ENCODE results near the gene ETV5. TPM values are rescaled to one million over a fixed set of nuclear protein-coding genes. Genes with fewer than 3 reads are reported as not detected.

Gene ETV5
- total RNA-seq, 2 experiments from 2014 or later = 0.52 to 0.97 TPM

DNA sequence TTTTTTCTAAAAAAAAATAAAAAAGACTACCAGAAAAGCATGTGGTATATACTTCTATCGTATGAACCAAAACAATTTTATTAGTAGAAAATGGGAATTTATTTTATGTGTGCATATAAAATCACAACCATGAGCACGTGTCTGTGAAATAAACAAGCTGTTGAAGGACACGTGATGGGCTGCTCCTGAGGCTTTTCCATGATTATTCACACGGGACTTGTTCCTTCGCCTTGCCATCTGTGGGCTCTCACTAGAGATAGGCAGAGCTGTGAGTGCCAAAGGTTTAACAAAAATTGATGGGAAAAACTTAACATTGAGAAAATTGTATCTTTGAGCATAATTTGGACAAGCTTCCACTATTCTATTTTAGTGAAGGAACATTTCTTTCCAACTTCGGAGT, 12.4 kb upstream of the ETV5 start:
- ChIA-PET CTCF (no interaction called here), POLR2A (no interaction called here)
- Mint-ChIP-seq H3K36me3 (ENCODE audit: low read depth) (no peaks in the 10 kb centered on the region), H3K4me1 (ENCODE audit: low read depth) (no peaks in the 10 kb centered on the region), H3K9me3 (ENCODE audit: insufficient read depth) (no peaks in the 10 kb centered on the region), H3K27ac (no peak overlapping the region), H3K4me3 (no peak overlapping the region), H3K27me3 (ENCODE audit: low read depth) (peaks cover 45% of the 10 kb centered on the region)
- DNase-seq (no peak), ATAC-seq (no peak)

DNA sequence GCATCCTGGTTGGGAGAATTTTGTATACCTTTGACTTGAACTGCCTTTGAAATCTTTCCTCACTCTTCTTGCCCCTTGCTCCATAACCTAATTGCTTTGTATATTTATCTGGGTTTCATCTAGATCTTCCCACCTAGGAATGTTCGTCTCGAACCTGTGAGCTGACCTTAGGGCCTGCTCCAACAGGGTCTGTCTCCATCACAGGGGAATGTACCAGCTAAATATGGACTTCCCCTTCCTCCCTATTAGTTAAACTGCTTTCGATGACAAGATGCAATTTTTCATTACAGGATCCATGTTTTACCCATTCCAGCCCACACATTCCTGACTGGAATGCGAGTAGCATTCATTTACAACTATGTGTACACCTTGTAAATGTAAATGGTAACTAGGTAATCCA, 10.6 kb upstream of the ETV5 start:
- no peak overlapping the region for H3K4me3 Mint-ChIP-seq
- no peak overlapping the region for H3K27ac Mint-ChIP-seq
- POLR2A ChIA-PET = no interaction called here
- no peaks in the 10 kb centered on the region for H3K4me1 Mint-ChIP-seq (ENCODE audit: low read depth)
- H3K27me3 Mint-ChIP-seq (ENCODE audit: low read depth) = peaks cover 52% of the 10 kb centered on the region
- no peaks in the 10 kb centered on the region for H3K36me3 Mint-ChIP-seq (ENCODE audit: low read depth)
- CTCF ChIA-PET = no interaction called here
- H3K9me3 Mint-ChIP-seq (ENCODE audit: insufficient read depth) = no peaks in the 10 kb centered on the region
- ATAC-seq (no peak), DNase-seq (no peak)

DNA sequence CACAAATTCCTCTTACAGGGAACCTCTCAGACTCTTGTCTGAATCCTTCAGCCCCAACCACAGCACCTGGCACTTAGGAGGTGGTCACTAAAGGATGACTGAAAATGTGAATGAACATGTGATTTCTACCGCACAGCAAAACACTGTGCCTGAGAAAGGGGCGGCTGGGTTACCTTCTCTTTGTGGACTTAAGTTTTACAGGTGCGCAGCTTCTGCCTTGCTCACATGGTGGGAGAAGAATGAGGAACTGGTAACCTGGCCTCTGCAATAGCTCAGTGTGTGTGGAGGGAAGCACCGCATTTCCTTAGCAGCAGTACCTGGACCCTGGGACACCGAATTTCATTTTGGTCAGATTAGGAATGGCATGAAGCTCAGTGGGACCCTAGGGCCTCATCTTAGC, 9.8 kb upstream of the ETV5 start:
- CTCF ChIA-PET = no interaction called here
- Mint-ChIP-seq H3K9me3 (ENCODE audit: insufficient read depth) (no peaks in the 10 kb centered on the region), H3K4me1 (ENCODE audit: low read depth) (no peaks in the 10 kb centered on the region), H3K27me3 (ENCODE audit: low read depth) (peaks cover 54% of the 10 kb centered on the region), H3K4me3 (no peak overlapping the region), H3K36me3 (ENCODE audit: low read depth) (no peaks in the 10 kb centered on the region), H3K27ac (no peak overlapping the region)
- POLR2A ChIA-PET = no interaction called here
- DNase-seq (no peak), ATAC-seq (no peak)

DNA sequence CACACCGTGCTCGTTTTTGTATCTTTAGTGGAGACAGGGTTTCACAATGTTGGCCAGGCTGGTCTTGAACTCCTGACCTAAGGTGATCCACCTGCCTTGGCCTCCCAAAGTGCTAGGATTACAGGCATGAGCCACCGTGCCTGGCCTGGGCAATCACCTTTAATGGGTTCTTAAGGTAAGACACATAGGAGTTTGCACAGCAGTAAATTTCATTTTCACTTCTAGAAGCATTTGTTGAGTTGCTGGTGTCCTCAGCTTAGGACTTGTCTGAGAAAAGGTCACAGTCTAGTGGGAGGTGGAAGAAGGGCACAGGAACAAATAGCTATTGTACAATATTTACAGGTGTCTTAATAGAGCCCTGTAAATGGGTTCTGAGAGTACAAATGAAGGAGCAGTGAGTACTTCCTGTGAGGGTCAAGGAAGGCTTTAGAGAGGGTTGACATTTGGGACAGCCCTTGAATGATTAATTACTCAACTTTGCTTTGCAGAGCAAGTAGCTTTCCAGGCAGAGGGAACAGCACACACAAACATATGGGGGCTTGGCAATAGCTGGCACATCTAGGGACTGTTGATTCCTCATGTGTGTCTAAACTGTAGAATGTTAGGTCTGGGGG, 8.7 kb upstream of the ETV5 start:
- Mint-ChIP-seq H3K27me3 (ENCODE audit: low read depth) (peaks cover 54% of the 10 kb centered on the region), H3K4me3 (no peak overlapping the region), H3K27ac (no peak overlapping the region), H3K9me3 (ENCODE audit: insufficient read depth) (no peaks in the 10 kb centered on the region), H3K36me3 (ENCODE audit: low read depth) (no peaks in the 10 kb centered on the region), H3K4me1 (ENCODE audit: low read depth) (no peaks in the 10 kb centered on the region)
- POLR2A ChIA-PET = interaction anchor here (0.7 kb wide), 1 partner anchor 322 kb away, joined by 4 read pairs; no protein-coding TSS in a partner anchor
- CTCF ChIA-PET = no interaction called here
- DNase-seq (no peak), ATAC-seq (no peak)

DNA sequence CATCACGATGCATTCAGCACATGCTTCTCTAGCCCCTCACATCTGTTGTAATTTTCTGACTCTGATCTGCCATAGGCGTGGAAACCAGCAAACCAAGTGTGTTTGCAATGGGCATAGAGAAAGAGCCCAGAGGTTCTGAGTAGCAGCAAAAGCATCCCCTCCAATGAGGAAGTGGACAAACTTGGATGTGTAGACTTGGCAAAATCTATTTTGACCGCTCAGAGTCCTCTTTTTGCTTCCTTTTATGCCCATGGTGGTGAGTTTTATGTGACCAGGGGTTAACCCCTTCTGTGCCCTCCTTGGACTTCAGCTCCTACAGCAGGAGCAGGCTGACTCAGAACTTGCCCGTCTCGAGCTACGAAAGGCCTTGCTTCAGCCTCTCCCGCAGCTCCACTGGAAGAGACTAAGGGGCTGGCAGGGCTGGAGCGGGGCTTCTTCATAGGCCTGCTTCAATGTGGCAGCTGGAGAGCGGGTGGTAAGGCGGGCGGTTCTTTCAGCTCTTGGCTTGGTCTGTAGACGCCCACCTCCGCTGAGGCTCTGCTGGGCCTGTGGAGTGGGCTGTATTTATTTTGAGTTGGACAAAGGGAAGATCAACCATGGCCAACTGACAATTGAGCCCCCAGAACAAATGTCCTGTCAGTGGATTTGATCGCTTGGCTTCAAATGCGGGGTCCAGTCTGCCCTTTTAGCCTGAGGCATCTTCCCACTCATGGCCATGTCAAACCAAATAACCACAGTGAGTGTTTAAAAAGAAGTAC, 6.5 kb upstream of the ETV5 start:
- H3K4me1 Mint-ChIP-seq (ENCODE audit: low read depth) = peaks cover 10% of the 10 kb centered on the region
- DNase-seq = no peak
- H3K9me3 Mint-ChIP-seq (ENCODE audit: insufficient read depth) = no peaks in the 10 kb centered on the region
- no peak overlapping the region for H3K4me3 Mint-ChIP-seq
- ATAC-seq = no peak
- no peak overlapping the region for H3K27ac Mint-ChIP-seq
- peaks cover 67% of the 10 kb centered on the region for H3K27me3 Mint-ChIP-seq (ENCODE audit: low read depth)
- CTCF ChIA-PET = no interaction called here
- POLR2A ChIA-PET = no interaction called here
- no peaks in the 10 kb centered on the region for H3K36me3 Mint-ChIP-seq (ENCODE audit: low read depth)

DNA sequence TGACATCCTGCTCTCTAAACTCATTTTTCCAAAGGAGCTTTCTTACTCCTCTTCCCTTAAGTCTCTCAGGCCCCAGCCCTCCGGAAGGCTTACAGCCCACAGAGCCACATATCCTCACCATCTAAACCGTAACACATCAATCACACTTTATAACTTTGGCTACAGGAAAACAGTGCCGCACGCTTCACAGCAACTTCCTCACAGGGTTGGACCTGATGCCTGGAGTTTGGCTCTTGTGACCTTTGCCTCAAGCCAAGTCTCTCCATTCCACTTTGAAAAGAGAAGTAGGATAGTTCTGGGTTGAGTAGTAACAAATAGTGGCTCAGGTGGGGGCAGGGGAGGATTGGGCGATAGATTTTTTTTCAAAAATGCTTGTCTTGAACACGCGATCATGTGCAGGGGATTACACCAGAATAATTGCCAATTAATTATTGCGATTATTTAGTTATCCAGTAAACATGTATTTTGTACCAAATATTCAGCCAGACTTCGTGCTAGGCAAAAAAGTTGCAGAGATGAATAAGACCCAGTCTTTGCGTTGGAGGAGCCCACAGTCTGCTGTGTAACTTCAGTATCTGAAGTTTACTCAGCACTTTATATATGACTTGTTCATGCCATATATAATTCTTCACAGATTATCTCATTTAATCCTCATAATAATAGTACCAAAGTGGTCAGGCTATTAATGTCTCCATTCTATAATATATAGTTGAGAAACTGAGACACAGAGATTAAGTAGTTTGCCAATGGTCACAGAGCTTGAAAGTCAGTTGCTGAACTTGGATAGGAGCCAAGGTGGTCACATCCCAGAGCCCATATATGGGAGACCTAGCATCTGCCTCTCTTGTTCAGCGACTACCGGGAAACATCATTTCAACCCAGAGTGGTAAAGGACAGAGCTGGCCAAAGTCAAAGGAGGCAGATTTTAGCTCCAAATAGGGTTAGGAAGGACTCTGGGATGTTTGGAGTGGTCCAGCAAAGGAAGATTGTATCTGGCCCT, 2.4 kb upstream of the ETV5 start:
- no peak for DNase-seq
- POLR2A ChIA-PET = interaction anchor here (0.8 kb wide), 1 partner anchor 143 kb away, joined by 3 read pairs; no protein-coding TSS in a partner anchor
- H3K36me3 Mint-ChIP-seq (ENCODE audit: low read depth) = no peaks in the 10 kb centered on the region
- peaks cover 81% of the 10 kb centered on the region for H3K27me3 Mint-ChIP-seq (ENCODE audit: low read depth)
- H3K4me1 Mint-ChIP-seq (ENCODE audit: low read depth) = peaks cover 36% of the 10 kb centered on the region
- H3K9me3 Mint-ChIP-seq (ENCODE audit: insufficient read depth) = no peaks in the 10 kb centered on the region
- ATAC-seq = no peak
- no peak overlapping the region for H3K27ac Mint-ChIP-seq
- H3K4me3 Mint-ChIP-seq = peak overlapping the region; percentile 9
- CTCF ChIA-PET = interaction anchor here (1.3 kb wide), 1 partner anchor 167 kb away, joined by 6 read pairs; no protein-coding TSS in a partner anchor

DNA sequence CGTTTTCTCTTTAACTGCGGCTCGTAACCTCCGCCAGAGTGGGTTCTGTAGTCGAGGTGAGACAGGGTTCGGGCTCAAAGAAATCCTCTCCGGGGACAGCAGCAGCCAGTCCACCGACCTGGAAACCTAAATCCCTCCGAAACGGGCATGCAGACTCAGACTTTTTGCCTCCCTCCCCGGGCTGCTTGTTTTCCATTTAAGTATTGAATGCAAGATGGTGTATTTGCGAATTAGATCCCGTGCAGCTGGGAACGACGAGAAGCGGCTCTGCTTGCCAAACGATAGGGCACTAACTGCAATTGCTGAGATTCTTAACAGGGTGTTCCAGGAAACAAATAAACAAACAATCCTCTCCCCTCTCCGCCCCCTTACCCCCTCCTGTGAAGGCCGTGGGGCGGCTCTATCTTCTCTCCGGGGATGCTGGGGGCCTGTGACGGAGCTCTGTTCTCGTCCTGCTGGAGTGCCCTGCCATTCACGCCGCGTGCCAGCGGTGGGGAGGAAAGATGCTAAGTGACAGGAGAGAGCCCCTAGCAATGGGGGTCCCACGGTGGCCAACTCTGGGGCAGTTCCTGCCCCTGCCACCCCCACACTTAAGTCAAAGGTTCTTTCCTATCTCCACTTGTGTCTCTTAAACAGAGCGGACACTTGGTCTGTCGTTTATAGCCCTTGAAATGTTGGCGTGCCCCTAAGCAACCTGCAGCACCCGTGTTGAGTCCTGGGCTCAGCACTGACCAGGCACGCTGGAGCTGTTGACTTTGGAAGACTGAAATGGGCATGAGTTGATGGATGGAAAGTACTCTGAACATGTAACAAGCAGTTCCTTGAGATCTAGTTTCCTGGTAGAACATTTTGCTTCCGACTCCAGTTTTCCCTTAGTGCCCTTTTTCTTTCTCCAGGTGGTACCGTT, 1.3 kb upstream of the ETV5 start:
- Mint-ChIP-seq H3K36me3 (ENCODE audit: low read depth) (no peaks in the 10 kb centered on the region), H3K27me3 (ENCODE audit: low read depth) (peaks cover 81% of the 10 kb centered on the region), H3K4me3 (peak overlapping the region; percentile 91), H3K9me3 (ENCODE audit: insufficient read depth) (no peaks in the 10 kb centered on the region), H3K27ac (no peak overlapping the region), H3K4me1 (ENCODE audit: low read depth) (peaks cover 36% of the 10 kb centered on the region)
- peak; percentile 24 for DNase-seq
- ATAC-seq = no peak
- ChIA-PET POLR2A (interaction anchor here (0.8 kb wide), 1 partner anchor 144 kb away, joined by 3 read pairs; no protein-coding TSS in a partner anchor), CTCF (interaction anchor here (1.3 kb wide), 1 partner anchor 166 kb away, joined by 6 read pairs; no protein-coding TSS in a partner anchor)

DNA sequence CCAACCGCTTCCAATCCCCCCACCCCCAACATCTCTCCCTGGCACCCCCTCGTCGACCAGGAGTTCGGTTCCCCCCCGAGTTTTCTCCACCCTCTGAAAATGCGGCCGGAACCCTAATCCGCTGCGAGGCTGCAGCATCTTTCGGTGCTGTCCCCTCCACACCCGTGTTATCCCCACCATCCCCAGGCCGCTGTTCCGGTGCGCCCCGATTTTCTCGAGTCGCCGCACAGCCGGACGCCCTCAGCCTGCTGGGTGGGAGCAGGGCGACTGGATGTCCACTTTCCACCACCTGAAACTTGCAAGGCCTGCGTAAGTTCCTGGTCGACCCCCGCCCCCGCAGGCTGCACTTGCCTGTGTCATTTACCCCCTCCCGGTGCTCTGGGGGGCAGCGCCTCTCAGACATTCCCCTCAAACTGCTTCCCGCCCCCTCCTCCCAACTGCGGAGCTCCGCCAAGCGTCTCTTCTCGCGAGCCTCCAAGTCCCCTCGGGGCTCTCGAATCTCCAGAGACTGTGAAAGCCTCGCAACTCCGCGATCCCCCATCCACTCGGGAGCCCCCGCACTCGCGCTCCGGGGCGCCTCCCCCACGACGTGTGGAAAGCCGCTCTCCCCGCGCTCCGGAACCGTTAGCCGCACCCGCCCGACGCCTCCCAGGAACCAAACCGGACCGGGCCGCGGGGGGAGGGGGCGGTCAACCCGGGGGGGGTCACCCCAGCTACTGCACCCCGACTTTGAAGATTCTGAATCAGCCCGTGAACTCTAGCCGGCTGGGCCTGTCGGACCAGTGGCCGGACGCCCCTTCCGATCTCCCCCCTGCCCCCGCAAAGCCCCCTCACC, 566 bp downstream of the ETV5 start:
- Mint-ChIP-seq H3K4me3 (peak overlapping the region; percentile 91), H3K27ac (no peak overlapping the region), H3K4me1 (ENCODE audit: low read depth) (peaks cover 36% of the 10 kb centered on the region), H3K9me3 (ENCODE audit: insufficient read depth) (no peaks in the 10 kb centered on the region), H3K36me3 (ENCODE audit: low read depth) (no peaks in the 10 kb centered on the region), H3K27me3 (ENCODE audit: low read depth) (peaks cover 83% of the 10 kb centered on the region)
- ChIA-PET POLR2A (no interaction called here), CTCF (no interaction called here)
- ATAC-seq (no peak), DNase-seq (peak; percentile 41)

DNA sequence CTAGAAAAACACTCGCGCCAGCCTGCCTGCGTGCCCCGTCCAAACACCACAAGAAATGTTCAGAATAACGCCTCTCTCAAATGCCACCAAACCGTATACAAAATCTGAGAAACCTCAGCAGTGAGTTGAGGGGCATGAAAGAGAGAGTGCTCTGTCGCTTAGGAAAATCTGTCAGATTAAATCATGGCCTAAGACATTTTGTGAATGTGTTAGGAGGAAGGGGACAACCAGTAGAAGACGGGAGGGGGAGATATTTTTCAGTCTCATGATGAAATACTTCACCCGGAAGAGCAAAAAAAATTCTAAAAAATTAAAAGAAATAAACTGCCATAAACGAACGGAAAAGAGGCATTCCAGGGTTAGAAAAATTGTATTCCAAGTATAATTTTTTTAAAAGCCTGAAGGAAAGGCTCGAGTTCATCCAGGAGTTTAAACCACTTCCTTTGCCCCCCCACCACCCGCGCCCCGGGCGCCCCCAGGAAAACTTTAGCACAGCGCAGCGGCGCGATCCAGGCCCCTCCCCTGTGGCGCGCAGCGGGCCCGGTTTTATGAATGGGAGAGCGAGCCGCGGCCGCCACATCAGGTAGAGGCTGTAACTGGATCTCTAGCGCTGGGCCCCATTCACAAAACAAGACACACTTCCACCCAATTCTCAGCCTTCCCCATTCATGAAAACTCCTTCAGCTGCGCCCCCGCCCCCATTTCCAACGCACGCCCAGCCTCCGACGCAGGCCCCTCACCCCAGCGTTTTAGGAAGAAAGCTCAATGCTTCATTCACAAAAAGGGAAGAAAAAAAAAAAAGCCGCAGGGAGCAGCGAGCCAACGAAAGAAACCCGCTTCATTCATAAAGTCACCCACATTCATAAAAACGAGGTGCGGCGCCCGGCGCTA, 1.4 kb downstream of the ETV5 start:
- peaks cover 36% of the 10 kb centered on the region for H3K4me1 Mint-ChIP-seq (ENCODE audit: low read depth)
- peak; percentile 56 for DNase-seq
- no peaks in the 10 kb centered on the region for H3K36me3 Mint-ChIP-seq (ENCODE audit: low read depth)
- ChIA-PET CTCF (no interaction called here), POLR2A (no interaction called here)
- no peak for ATAC-seq
- H3K27ac Mint-ChIP-seq = no peak overlapping the region
- H3K4me3 Mint-ChIP-seq = peak overlapping the region; percentile 91
- peaks cover 81% of the 10 kb centered on the region for H3K27me3 Mint-ChIP-seq (ENCODE audit: low read depth)
- H3K9me3 Mint-ChIP-seq (ENCODE audit: insufficient read depth) = no peaks in the 10 kb centered on the region

DNA sequence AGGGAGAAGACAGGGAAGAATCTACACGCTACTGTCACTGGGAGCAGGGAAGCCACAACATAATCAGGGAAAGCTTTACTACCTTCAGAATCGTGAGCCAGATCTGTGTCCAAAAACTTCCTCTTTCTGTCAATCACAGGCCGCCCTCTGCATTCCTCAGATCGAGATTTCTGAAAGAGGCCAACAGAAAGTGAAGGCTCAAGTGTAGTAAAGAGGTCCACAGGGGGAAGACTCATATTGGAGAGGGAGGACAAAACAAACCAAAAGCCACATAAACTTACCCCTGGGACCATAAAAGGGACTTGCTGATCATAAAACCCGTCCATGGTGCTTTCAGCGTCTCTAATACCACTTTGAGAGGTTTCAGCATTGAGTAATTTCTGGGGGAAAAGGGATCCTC, 3.3 kb downstream of the ETV5 start:
- no peak overlapping the region for H3K4me3 Mint-ChIP-seq
- H3K9me3 Mint-ChIP-seq (ENCODE audit: insufficient read depth) = no peaks in the 10 kb centered on the region
- H3K27me3 Mint-ChIP-seq (ENCODE audit: low read depth) = peaks cover 71% of the 10 kb centered on the region
- DNase-seq (no peak), ATAC-seq (no peak)
- no peaks in the 10 kb centered on the region for H3K36me3 Mint-ChIP-seq (ENCODE audit: low read depth)
- no peak overlapping the region for H3K27ac Mint-ChIP-seq
- POLR2A ChIA-PET = no interaction called here
- CTCF ChIA-PET = interaction anchor here (1.5 to 1.7 kb wide), 2 partner anchors 122 to 460 kb away, joined by 3 to 6 read pairs; no protein-coding TSS in a partner anchor
- H3K4me1 Mint-ChIP-seq (ENCODE audit: low read depth) = peaks cover 28% of the 10 kb centered on the region
